ENCODE measurements around the gene SERPINA9.
"Not testable (repeated sequence)": the region's sequence is repeated elsewhere in the genome, so short reads cannot be mapped to it uniquely, and the experiment has no call there.

SERPINA9 gene

GRCh38 chr14:94485944-94486841 is 10.2 kb upstream of the SERPINA9 start:
- peak; percentile 24 for DNase-seq

GRCh38 chr14:94484481-94484880 is 8.5 kb upstream of the SERPINA9 start:
- DNase-seq, result no peak

- no peak for DNase-seq
Observed at GRCh38 chr14:94483729-94484275, 7.8 kb upstream of the SERPINA9 start.

GRCh38 chr14:94483071-94483451 is 7.1 kb upstream of the SERPINA9 start:
- DNase-seq, result no peak

GRCh38 chr14:94482132-94483070 is 6.4 kb upstream of the SERPINA9 start:
- not testable (repeated sequence) for DNase-seq

- DNase-seq, result no peak
Observed at GRCh38 chr14:94481468-94482131, 5.6 kb upstream of the SERPINA9 start.

- DNase-seq, result no peak
Observed at GRCh38 chr14:94480809-94481208, 4.8 kb upstream of the SERPINA9 start.

- DNase-seq, result no peak
Observed at GRCh38 chr14:94478420-94478819, 2.4 kb upstream of the SERPINA9 start.

GRCh38 chr14:94474581-94475031 is 1.4 kb downstream of the SERPINA9 start:
- DNase-seq, result no peak

GRCh38 chr14:94473666-94474410 is 2.2 kb downstream of the SERPINA9 start:
- no peak for DNase-seq

- DNase-seq, result no peak
Observed at GRCh38 chr14:94472842-94473241, 3.2 kb downstream of the SERPINA9 start.

- DNase-seq, result no peak
Observed at GRCh38 chr14:94471045-94471444, 5.0 kb downstream of the SERPINA9 start.

GRCh38 chr14:94470311-94470710 is 5.7 kb downstream of the SERPINA9 start:
- no peak for DNase-seq

GRCh38 chr14:94469261-94469660 is 6.7 kb downstream of the SERPINA9 start:
- no peak for DNase-seq

- no peak for DNase-seq
Observed at GRCh38 chr14:94467728-94468520, 8.1 kb downstream of the SERPINA9 start.

GRCh38 chr14:94466706-94467370 is 9.2 kb downstream of the SERPINA9 start:
- no peak for DNase-seq

- no peak for DNase-seq
Observed at GRCh38 chr14:94465042-94465441, 11.0 kb downstream of the SERPINA9 start.

- no peak for DNase-seq
Observed at GRCh38 chr14:94464290-94464689, 11.7 kb downstream of the SERPINA9 start.

GRCh38 chr14:94462763-94463572 is 13.0 kb downstream of the SERPINA9 start:
- no peak for DNase-seq

GRCh38 chr14:94462219-94462551 is 13.8 kb downstream of the SERPINA9 start:
- DNase-seq, result no peak
